Body of pancreas (tissue), 4 donors: ENCODE measurements around the gene COMMD3. TPM values are rescaled to one million over a fixed set of nuclear protein-coding genes. Genes with fewer than 3 reads are reported as not detected.

Experiments
- ATAC-seq: fragments of 150-250 bp; one replicate; pipeline ENCODE4 v1.9.1; 2016
- DNase-seq, 4 donors: peaks; one replicate each; pipeline ENCODE4 v3.0.0-alpha.2; 2019
- H3K27ac ChIP-seq, 4 donors: fragments of 200-600 bp; sonication (generic); 1 replicate in 3 of 4; 2 replicates in 1 of 4; pipeline versions ENCODE4 v1.5.1 to v1.6.1; 2016 to 2019; ENCODE audit warnings: mild to moderate bottlenecking in 1 of 4, mixed read lengths in 1 of 4, moderate library complexity in 1 of 4
- H3K27me3 ChIP-seq, 2 donors: fragments of 200-600 bp; sonication (generic); one replicate each; pipeline ENCODE4 v1.6.0; 2016; ENCODE audit warnings: mild to moderate bottlenecking in 1 of 2
- H3K36me3 ChIP-seq, 2 donors: fragments of 200-600 bp; sonication (generic); replicated peaks in 1 of 2; 2 replicates each; pipeline ENCODE4 v1.5.1; 2016; ENCODE audit warnings: low read depth in 2 of 2; ENCODE audit not compliant: insufficient read depth in 1 of 2
- H3K4me1 ChIP-seq: fragments of 200-600 bp; sonication (generic); one replicate; pipeline ENCODE4 v1.6.0; 2016
- H3K4me3 ChIP-seq, 2 donors: fragments of 200-600 bp; sonication (generic); 1 replicate in 1 of 2; 2 replicates in 1 of 2; pipeline ENCODE4 v1.5.1; 2016 to 2019
- H3K9me3 ChIP-seq, 3 donors: fragments of 200-600 bp; sonication (generic); 1 replicate in 2 of 3; 2 replicates in 1 of 3; pipeline ENCODE4 v1.5.1; 2016
- POLR2A ChIP-seq, 3 donors: fragments of 450-650 bp; IDR thresholded peaks; one replicate each; pipeline ENCODE4 v1.6.1; 2016; ENCODE audit warnings: antibody characterized with exemption in 3 of 3, mild to moderate bottlenecking in 2 of 3
- WGBS, 2 donors: methylation state at CpG; one replicate each; pipeline ENCODE4 v1.1.5; 2017; 5-methylcytosine and 5-hydroxymethylcytosine counted together
- intact Hi-C: fragments of 100-400 bp; cut with DNase I; formaldehyde crosslinking; loops from one replicate; pipeline ENCODE4 v1.15.1; 2023
- total RNA-seq, 2 donors: library from RNA; depleted of rRNA; stranded (reverse); fragments of >200 nt; gene quantifications; one replicate each; pipeline ENCODE4 v1.1.0, GENCODE V29; 2016
- TF ChIP-seq, protein P1 (sequence below), 7 experiments: fragments of 450-650 bp in 4 of 7; fragments of 200-600 bp in 3 of 7; sonication (generic) in 3 of 7; IDR thresholded peaks; one replicate each; pipeline ENCODE4 v1.5.1; 2016 to 2019; ENCODE audit warnings: antibody characterized with exemption in 7 of 7

COMMD3 gene
- total RNA-seq, 2 donors from 2014 or later = 14.8 to 32.7 TPM

DNA sequence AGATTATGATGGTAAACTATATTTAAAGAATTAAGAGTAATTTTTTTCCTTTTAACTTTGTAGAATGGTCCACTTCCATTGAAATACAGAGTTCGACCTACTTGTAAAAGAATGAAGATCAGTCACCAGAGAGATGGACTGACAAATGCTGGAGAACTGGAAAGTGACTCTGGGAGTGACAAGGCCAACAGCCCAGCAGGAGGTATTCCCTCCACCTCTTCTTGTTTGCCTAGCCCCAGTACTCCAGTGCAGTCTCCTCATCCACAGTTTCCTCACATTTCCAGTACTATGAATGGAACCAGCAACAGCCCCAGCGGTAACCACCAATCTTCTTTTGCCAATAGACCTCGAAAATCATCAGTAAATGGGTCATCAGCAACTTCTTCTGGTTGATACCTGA lies 13.0 kb downstream of the COMMD3 start:
- peaks cover 16% of the 10 kb centered on the region for H3K4me1 ChIP-seq
- H3K27ac ChIP-seq = no peak overlapping the region
- intact Hi-C loops = no loop called here
- WGBS, 2 donors = 90 to 97% methylated on average over 3 of the region's 3 CpGs
- DNase-seq (no peak), ATAC-seq (no peak)
- no peaks in the 10 kb centered on the region for H3K9me3 ChIP-seq
- TF ChIP-seq, protein P1, sequence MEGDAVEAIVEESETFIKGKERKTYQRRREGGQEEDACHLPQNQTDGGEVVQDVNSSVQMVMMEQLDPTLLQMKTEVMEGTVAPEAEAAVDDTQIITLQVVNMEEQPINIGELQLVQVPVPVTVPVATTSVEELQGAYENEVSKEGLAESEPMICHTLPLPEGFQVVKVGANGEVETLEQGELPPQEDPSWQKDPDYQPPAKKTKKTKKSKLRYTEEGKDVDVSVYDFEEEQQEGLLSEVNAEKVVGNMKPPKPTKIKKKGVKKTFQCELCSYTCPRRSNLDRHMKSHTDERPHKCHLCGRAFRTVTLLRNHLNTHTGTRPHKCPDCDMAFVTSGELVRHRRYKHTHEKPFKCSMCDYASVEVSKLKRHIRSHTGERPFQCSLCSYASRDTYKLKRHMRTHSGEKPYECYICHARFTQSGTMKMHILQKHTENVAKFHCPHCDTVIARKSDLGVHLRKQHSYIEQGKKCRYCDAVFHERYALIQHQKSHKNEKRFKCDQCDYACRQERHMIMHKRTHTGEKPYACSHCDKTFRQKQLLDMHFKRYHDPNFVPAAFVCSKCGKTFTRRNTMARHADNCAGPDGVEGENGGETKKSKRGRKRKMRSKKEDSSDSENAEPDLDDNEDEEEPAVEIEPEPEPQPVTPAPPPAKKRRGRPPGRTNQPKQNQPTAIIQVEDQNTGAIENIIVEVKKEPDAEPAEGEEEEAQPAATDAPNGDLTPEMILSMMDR (IDR thresholded peaks at IDR 0.05) = no peak
- TF ChIP-seq POLR2A (IDR thresholded peaks at IDR 0.05) = no peak
- H3K4me3 ChIP-seq = no peak overlapping the region
- peaks cover 6 to 10% of the 10 kb centered on the region in 2 donors for H3K36me3 ChIP-seq
- H3K27me3 ChIP-seq = peaks cover 0 to 1% of the 10 kb centered on the region in 2 donors

DNA sequence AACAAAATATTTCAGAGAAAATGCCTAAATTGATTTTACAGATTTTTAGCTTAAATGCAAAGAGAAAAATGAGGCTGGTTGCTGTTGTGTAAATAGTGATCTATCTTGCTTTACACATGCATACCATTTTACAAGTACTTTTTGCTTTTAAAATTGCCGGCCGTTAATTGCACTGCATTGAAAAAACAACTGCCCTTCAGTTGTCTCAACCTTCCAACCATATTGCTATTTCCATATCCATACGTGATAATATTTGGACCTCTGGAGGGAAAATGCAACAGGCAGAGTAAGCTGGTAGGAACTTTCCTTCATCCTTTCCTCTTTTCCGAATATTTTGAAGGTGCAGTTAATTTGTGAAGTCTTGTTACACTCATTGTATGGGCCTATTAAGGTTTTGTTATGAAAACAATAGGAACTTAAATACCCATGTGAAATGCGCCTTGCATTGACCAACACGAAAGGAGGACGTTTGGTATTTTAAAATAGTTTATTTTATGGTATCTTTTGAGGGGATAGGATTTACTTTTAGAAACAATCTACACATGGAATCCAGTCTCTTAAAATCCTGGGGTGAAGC lies 16.0 kb downstream of the COMMD3 start:
- Histone ChIP-seq H3K27ac (no peak overlapping the region), H3K4me1 (peaks cover 26% of the 10 kb centered on the region), H3K9me3 (no peaks in the 10 kb centered on the region), H3K4me3 (no peak overlapping the region), H3K27me3 (peaks cover 11 to 32% of the 10 kb centered on the region in 2 donors), H3K36me3 (peaks cover 6 to 10% of the 10 kb centered on the region in 2 donors)
- WGBS, 2 donors = 92 to 93% methylated on average over 7 of the region's 7 CpGs
- TF ChIP-seq, protein P1 (IDR thresholded peaks at IDR 0.05) = no peak
- no peak for TF ChIP-seq POLR2A (IDR thresholded peaks at IDR 0.05)
- DNase-seq (no peak), ATAC-seq (no peak)
- intact Hi-C loops = no loop called here

DNA sequence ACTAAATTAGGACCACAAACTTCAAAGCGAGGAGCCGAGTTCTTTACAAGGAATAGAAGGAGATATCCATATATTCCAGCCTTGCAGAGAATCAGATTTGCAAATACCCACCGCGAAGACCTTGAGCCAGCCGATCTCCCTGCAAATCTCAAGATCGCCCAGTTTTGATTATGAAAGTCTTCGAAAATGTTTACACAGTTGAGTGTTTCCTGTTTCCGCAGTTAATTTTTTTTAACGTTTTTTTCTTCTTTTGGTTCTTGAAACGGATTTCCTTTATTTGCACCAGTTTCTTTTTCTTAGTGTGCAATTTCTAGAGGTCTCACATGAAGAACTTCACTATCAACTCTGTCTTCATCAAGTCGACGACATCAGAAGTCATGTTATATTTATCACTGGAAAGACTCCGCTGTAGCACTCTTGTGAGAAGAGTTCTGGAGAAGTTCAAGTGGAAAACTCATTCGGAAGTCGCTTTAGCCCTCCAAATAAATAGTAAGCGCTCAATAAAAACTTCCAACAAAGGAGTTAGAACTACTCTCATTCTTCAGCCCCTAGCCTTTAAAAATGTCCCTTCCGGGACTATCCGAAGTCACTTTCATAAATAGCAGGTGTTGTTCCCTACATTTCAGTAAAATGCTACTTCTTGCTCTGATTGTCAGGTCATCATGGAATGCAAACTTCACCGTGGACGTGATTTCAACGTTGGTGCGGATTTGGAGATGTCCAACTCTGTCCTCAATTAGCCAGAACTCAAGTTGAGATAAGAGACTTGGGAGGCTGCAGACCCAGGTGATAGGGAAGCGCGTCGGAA lies 17.2 kb downstream of the COMMD3 start:
- Histone ChIP-seq H3K9me3 (no peaks in the 10 kb centered on the region), H3K27ac (no peak overlapping the region), H3K27me3 (peaks cover 11 to 44% of the 10 kb centered on the region in 2 donors), H3K4me1 (peaks cover 26% of the 10 kb centered on the region), H3K4me3 (no peak overlapping the region), H3K36me3 (peaks cover 6 to 10% of the 10 kb centered on the region in 2 donors)
- 66 to 76% methylated on average over 25 of the region's 25 CpGs for whole genome bisulfite sequencing, 2 donors
- intact Hi-C loops = no loop called here
- DNase-seq (no peak), ATAC-seq (no peak)
- TF ChIP-seq, protein P1 (IDR thresholded peaks at IDR 0.05) = no peak
- no peak for TF ChIP-seq POLR2A (IDR thresholded peaks at IDR 0.05)

DNA sequence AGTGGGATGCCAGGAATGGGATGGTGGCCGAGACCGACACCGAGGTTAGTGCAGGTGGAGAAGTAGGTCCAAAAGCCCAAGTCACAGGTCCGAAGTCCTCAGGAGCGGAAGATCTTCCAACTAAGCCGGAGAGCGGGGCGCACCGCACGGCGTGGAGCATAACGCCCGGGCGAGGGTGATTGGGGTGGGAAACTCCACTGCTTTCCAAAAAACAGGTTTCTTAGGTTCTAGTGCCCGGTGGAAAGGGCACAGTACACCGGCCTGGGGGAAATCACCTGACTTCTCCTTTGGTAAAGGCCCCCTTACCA lies 17.7 kb downstream of the COMMD3 start:
- Histone ChIP-seq H3K9me3 (no peaks in the 10 kb centered on the region), H3K36me3 (peaks cover 6 to 9% of the 10 kb centered on the region in 2 donors), H3K4me3 (no peak overlapping the region), H3K27me3 (peaks cover 11 to 48% of the 10 kb centered on the region in 2 donors), H3K4me1 (peaks cover 26% of the 10 kb centered on the region), H3K27ac (no peak overlapping the region)
- DNase-seq (no peak), ATAC-seq (no peak)
- 55 to 81% methylated on average over 16 of the region's 16 CpGs for WGBS, 2 donors
- intact Hi-C loops = no loop called here
- no peak for TF ChIP-seq POLR2A (IDR thresholded peaks at IDR 0.05)
- TF ChIP-seq, protein P1 (IDR thresholded peaks at IDR 0.05) = no peak
